Activated CD8-positive, alpha-beta memory T cell treated with anti-CD3 and anti-CD28 coated beads for 36 hours (primary cell): ENCODE measurements around the gene ZSWIM4. TPM values are rescaled to one million over a fixed set of nuclear protein-coding genes. Genes with fewer than 3 reads are reported as not detected.

Experiments
- CTCF ChIA-PET: fragments of 350-600 bp; sonication (Branson Sonifier 250); formaldehyde crosslinking; loops from one replicate; lab custom pipeline; 2021; ENCODE audit warnings: antibody characterized with exemption; lab: Charles Lee
- POLR2A ChIA-PET: fragments of 350-600 bp; sonication (Branson Sonifier 250); formaldehyde crosslinking; loops from one replicate; lab custom pipeline; 2021; ENCODE audit warnings: antibody characterized with exemption; lab: Charles Lee
- total RNA-seq, 2 experiments: library from RNA; stranded (reverse); gene quantifications; one replicate each; pipeline ENCODE4 v1.2.3, GENCODE V29; 2021

ZSWIM4 gene
- total RNA-seq, 2 experiments from 2014 or later, result 4.9 to 5.8 TPM

DNA sequence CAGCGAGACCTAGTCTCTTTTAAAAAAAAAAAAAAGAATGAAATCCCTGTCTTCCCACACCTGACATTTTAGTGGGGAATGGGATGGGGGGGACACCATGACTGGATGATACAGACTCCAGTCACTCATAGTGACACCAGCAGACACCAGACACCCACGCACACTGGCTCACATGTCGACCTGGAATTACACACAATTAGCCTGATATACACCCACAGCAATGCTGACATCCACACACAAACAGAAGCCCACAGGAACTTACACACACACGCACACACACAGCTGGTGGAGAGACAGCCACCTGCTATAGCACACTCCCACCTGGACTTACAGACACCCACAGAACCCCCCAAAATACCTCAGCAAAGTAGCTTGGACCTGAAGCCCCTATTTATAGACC, 73.4 kb downstream of the ZSWIM4 start:
- POLR2A ChIA-PET, result no interaction called here
- CTCF ChIA-PET, result interaction anchor here (0.5 to 0.6 kb wide), 2 partner anchors 27 to 1125 kb away, joined by 3 to 4 read pairs; no protein-coding TSS in a partner anchor

DNA sequence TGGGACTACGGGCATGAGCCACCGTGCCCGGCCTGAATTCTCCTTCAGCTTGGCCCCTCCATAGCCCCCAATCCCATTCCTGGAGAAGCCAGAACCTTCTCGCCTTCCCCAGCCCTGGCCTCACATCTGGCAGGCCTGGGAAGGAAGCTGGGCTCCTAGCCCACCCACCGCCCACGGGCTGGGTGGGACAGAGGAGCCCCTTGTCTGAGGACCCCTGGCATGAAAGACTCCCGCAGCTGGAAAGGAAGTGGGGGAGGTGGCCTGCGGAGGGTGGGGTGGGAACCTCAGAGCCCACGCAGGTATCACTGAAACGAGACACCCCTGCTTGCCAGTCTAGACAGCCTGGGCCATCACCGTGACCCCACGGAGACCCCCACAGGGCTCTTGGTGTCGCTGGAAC, 74.0 kb downstream of the ZSWIM4 start:
- CTCF ChIA-PET, result interaction anchor here (0.5 to 0.6 kb wide), 2 partner anchors 27 to 1125 kb away, joined by 3 to 4 read pairs; no protein-coding TSS in a partner anchor
- POLR2A ChIA-PET, result no interaction called here

- CTCF ChIA-PET, result interaction anchor here (0.6 to 1.3 kb wide), 3 partner anchors 8 to 166 kb away, joined by 3 to 5 read pairs (median 3); no protein-coding TSS in a partner anchor
- POLR2A ChIA-PET, result no interaction called here
Measured at GRCh38 chr19:13870873-13871272, 75.6 kb downstream of the ZSWIM4 start.

DNA sequence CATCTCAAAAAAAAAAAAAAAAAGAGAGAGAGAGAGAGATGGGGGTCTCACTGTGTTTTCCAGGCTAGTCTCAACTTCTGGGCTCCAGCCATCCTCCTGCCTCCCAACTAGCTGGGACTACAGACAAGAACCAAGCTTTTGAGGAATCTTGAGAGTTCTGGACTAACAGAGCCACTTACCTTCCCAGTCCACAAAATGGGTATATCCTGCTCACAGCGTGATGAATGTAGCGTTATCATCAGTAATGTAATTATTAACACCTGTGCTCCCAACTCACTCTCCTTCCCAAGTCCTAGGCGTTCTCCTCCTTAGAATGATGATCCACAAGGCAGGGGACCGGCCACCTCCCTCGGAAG, 77.1 kb downstream of the ZSWIM4 start:
- POLR2A ChIA-PET, result no interaction called here
- CTCF ChIA-PET, result interaction anchor here (1.0 to 1.8 kb wide), 3 partner anchors 9 to 200 kb away, joined by 3 to 7 read pairs (median 6); partner anchors contain the start of gene MISP3

DNA sequence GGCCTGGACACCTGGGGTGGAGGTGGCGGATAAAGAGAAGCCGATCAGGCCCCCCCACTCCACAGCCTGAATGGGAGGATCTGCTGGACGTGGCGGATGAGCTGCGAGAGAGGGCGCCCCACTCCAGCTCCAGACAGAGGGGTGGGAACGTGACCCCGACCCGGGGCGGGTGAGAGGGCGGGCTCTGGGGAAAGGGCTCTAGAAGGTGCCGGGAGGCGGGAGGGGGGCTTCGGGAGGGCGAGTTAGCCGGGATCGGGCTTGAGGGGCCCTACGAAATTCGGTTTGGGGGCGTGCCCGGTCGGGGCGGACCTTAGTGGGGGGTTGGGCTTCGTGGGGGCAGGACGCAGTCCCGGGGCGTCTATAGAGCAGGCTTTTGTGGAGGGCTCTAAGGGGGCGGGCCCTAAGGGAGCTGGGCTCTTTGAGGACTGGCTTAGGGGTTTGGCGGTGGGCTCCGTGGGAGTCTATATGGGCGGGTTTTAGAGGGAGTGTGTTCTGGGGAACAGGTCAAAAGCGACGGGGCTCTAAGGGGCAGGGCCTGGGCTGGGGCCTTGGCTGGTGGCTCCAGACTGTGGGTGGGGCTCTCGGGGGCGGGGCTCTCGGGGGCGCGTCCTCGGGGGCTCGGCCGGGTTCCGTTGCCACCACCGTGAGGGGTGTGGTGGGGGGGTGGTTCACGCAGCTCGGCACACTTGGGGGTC, 77.6 kb downstream of the ZSWIM4 start:
- ChIA-PET CTCF (interaction anchor here (1.0 to 1.8 kb wide), 4 partner anchors 9 to 199 kb away, joined by 3 to 7 read pairs (median 4); partner anchors contain the start of gene MISP3), POLR2A (no interaction called here)

GRCh38 chr19:13873834-13874515, 78.7 kb downstream of the ZSWIM4 start:
- ChIA-PET CTCF (interaction anchor here (1.1 kb wide), 1 partner anchor 89 kb away, joined by 3 read pairs; no protein-coding TSS in a partner anchor), POLR2A (no interaction called here)

DNA sequence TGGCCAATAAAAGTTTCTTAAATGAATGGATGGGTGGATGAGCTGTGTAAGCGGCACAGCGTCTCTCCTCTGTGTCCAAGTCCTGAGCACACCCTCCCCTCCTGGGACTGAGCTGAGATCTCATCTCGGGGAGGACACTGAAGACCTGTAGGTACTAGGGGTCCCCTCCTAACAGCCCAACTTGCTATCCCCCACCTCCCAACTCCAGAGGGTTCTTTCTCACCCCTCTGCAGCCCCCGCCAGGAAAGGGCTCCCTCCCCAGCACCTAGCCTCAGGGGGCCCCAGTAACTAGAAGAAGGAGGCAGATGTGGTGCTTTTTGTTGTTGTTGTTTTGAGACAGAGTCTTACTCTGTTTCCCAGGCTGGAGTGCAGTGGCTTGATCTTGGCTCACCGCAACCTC, 80.6 kb downstream of the ZSWIM4 start:
- ChIA-PET CTCF (interaction anchor here (1.0 to 1.9 kb wide), 4 partner anchors 173 to 198 kb away, joined by 3 to 4 read pairs (median 4); partner anchors contain the start of gene MISP3), POLR2A (interaction anchor here (0.6 kb wide), 1 partner anchor 248 kb away, joined by 3 read pairs; no protein-coding TSS in a partner anchor)

- CTCF ChIA-PET, result interaction anchor here (1.0 to 5.9 kb wide), 4 partner anchors 127 to 194 kb away, joined by 3 to 34 read pairs (median 4); partner anchors contain the start of gene MISP3
- POLR2A ChIA-PET, result no interaction called here
Measured at GRCh38 chr19:13876834-13877233, 81.6 kb downstream of the ZSWIM4 start, which contains the start of gene NANOS3. NANOS3 (plus strand) TSS chr19:13877134; CDS start chr19:13877249, 115 bp downstream.

DNA sequence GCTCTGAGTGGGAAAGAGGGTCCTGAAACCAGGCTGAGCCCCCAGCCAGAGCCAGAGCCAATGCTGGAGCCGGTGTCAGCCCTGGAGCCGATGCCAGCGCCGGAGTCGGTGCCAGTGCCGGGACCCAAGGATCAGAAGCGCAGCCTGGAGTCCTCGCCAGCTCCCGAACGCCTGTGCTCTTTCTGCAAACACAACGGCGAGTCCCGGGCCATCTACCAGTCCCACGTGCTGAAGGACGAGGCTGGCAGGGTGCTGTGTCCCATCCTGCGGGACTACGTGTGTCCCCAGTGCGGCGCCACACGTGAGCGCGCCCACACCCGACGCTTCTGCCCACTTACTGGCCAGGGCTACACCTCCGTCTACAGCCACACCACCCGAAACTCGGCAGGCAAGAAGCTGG, 82.1 kb downstream of the ZSWIM4 start:
- CTCF ChIA-PET, result interaction anchor here (1.2 to 5.9 kb wide), 2 partner anchors 127 to 194 kb away, joined by 3 to 34 read pairs; partner anchors contain the start of gene MISP3
- POLR2A ChIA-PET, result no interaction called here

DNA sequence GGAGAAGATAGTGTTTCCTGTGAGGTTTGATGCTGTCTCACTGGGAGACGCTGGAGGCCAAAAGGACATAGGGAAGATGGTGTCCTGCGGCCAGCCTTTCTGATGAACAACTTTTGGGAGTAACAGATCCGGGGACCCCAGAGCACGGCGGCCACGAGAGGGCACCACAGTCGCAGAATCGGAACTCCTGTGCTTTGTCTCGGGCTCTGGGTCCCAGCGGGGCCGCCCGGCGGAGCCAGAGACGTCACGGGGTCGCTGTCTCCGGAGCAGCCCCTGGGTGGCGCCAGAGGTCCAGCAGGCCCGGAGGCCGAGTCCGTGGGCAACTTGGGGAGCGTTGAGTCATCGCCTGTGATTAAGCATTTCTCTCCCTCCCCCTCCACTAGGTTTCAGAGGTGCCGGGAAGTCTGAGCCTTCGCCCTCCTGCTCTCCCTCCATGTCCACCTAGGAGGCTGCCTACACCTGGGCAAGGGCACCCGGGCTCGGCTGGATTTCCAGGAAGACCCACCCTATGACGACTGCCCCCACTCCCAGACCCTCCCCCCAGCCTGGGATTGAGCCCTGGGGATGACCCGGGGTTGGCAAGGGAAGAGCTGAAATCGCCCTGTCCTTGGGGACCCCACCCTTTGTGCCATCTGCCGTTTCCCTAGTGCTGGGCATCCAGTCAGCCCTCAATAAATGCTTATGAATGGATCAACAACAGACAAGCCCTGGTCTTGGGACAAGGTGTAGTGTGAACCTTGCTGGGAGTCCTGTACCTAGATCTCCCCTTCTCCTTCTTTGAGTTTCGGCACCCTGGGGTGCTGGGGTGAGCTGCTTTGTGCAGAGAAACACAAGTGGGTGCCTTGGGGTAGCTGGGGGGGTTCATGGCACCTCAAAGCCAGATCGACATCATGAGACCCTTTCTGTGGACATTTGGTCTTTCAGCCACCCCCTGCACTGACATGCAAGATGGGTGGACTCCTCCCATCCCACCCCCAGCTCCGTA, 85.1 kb downstream of the ZSWIM4 start:
- ChIA-PET CTCF (interaction anchor here (0.7 to 5.9 kb wide), 36 partner anchors 8 to 468 kb away, joined by 3 to 34 read pairs (median 4); partner anchors contain the start of genes ASF1B, BRME1, CC2D1A and IL27RA), POLR2A (interaction anchor here (0.5 to 0.6 kb wide), 5 partner anchors 73 to 162 kb away, joined by 3 to 6 read pairs (median 3); no protein-coding TSS in a partner anchor)

DNA sequence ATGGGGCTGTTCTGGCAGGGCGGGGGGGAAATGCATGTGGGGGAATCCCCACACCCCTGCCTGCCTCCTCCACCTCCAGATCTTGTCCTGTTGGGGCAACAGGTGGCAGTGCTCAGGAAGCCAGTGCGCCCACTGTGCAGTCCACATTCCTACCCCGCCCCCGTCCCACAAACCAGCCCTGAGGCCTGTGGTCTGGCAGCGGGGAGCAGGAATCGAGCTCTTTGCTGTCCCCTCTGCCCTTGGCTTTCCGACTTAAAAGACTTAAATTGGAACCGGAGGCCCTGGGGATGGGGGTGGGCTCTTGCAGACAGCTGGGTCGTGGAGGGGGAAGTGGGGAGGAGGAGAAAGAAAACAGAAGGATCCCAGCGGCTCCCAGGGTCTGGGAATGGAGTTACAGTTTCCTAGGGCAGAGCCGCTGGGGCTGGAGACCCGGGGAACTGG, 86.0 kb downstream of the ZSWIM4 start:
- CTCF ChIA-PET, result interaction anchor here (0.6 to 5.9 kb wide), 21 partner anchors 9 to 467 kb away, joined by 3 to 34 read pairs (median 4); partner anchors contain the start of genes ASF1B, BRME1, CC2D1A and IL27RA
- POLR2A ChIA-PET, result interaction anchor here (1.3 to 1.4 kb wide), 2 partner anchors 42 to 151 kb away, joined by 3 read pairs; no protein-coding TSS in a partner anchor

Other genes with a start within 250 kb of the ZSWIM4 start
- 10 to 100 TPM; 44.6 to 46.1 TPM for gene MRI1, start 30.9 kb upstream of the ZSWIM4 start, total RNA-seq
- gene C19orf53, start 21.0 kb upstream of the ZSWIM4 start, total RNA-seq, result 100 to 1,000 TPM; 142 to 148 TPM
- gene NANOS3, start 81.7 kb downstream of the ZSWIM4 start, total RNA-seq, result 1 to 10 TPM in 1 of 2 experiments, under 1 TPM in 1; 0.92 to 2.1 TPM
- gene BRME1, start 110.7 kb downstream of the ZSWIM4 start, total RNA-seq, result 1 to 10 TPM; 6.9 TPM
- 10 to 100 TPM; 29.4 to 30.5 TPM for gene CC2D1A, start 110.8 kb downstream of the ZSWIM4 start, total RNA-seq
- gene PODNL1, start 143.0 kb downstream of the ZSWIM4 start, total RNA-seq, result under 1 TPM in 1 of 2 experiments, not detected in 1; 0.21 TPM
- 10 to 100 TPM; 59.9 to 65.3 TPM for gene DCAF15, start 157.1 kb downstream of the ZSWIM4 start, total RNA-seq
- 10 to 100 TPM; 11.8 to 12.5 TPM for gene RFX1, start 210.9 kb downstream of the ZSWIM4 start, total RNA-seq
- not detected for gene RLN3, start 232.7 kb downstream of the ZSWIM4 start, total RNA-seq
- gene IL27RA, start 236.3 kb downstream of the ZSWIM4 start, total RNA-seq, result 10 to 100 TPM; 60.1 to 61.1 TPM